Measurements from ENCODE around the gene SFTA2. TPM values are rescaled to one million over a fixed set of nuclear protein-coding genes. Genes with fewer than 3 reads are reported as not detected.
"Not testable (repeated sequence)": the region's sequence is repeated elsewhere in the genome, so short reads cannot be mapped to it uniquely, and the experiment has no call there.

SFTA2 gene
- total and polyA plus RNA-seq, 4 donors = 0.53 TPM; not detected in 3

GRCh38 chr6:30917041-30917440 is 14.9 kb downstream of the SFTA2 start:
- Histone ChIP-seq H3K27me3 (ENCODE audit: control insufficient read depth, insufficient read depth, low read length) (no peaks in the 10 kb centered on the region), H3K27ac (ENCODE audit: low read depth, low read length) (no peak overlapping the region), H3K36me3 (ENCODE audit: control insufficient read depth, insufficient read depth, low read length) (peaks cover 68% of the 10 kb centered on the region), H3K4me1 (ENCODE audit: control insufficient read depth, insufficient read depth, low read length) (peaks cover 43% of the 10 kb centered on the region), H3K9me3 (ENCODE audit: control insufficient read depth, insufficient read depth, low read length) (no peaks in the 10 kb centered on the region), H3K4me3 (ENCODE audit: low read depth, low read length) (no peak overlapping the region)
- no peak for DNase-seq (ENCODE audit: low read depth in 4 of 6, low spot score in 6 of 6)
- WGBS (ENCODE audit: insufficient coverage) = 81% methylated on average over 7 of the region's 7 CpGs

GRCh38 chr6:30915591-30915946 is 16.4 kb downstream of the SFTA2 start:
- Histone ChIP-seq H3K4me3 (ENCODE audit: low read depth, low read length) (no peak overlapping the region), H3K36me3 (ENCODE audit: control insufficient read depth, insufficient read depth, low read length) (peaks cover 67% of the 10 kb centered on the region), H3K9me3 (ENCODE audit: control insufficient read depth, insufficient read depth, low read length) (no peaks in the 10 kb centered on the region), H3K4me1 (ENCODE audit: control insufficient read depth, insufficient read depth, low read length) (peaks cover 43% of the 10 kb centered on the region), H3K27ac (ENCODE audit: low read depth, low read length) (peak overlapping the region; percentile 86), H3K27me3 (ENCODE audit: control insufficient read depth, insufficient read depth, low read length) (no peaks in the 10 kb centered on the region)
- 12% methylated on average over 4 of the region's 5 CpGs for WGBS (ENCODE audit: insufficient coverage)
- peak; percentile 59 to 90 (median 72) for DNase-seq (ENCODE audit: low read depth in 4 of 6, low spot score in 6 of 6)

- Histone ChIP-seq H3K4me1 (ENCODE audit: control insufficient read depth, insufficient read depth, low read length) (peaks cover 43% of the 10 kb centered on the region), H3K9me3 (ENCODE audit: control insufficient read depth, insufficient read depth, low read length) (no peaks in the 10 kb centered on the region), H3K4me3 (ENCODE audit: low read depth, low read length) (peak overlapping the region; percentile 52), H3K36me3 (ENCODE audit: control insufficient read depth, insufficient read depth, low read length) (peaks cover 67% of the 10 kb centered on the region), H3K27me3 (ENCODE audit: control insufficient read depth, insufficient read depth, low read length) (no peaks in the 10 kb centered on the region), H3K27ac (ENCODE audit: low read depth, low read length) (peak overlapping the region; percentile 86)
- 29% methylated on average over 8 of the region's 17 CpGs for WGBS (ENCODE audit: insufficient coverage)
- DNase-seq (ENCODE audit: low read depth in 4 of 6, low spot score in 6 of 6) = no peak
Measured at GRCh38 chr6:30914854-30915590, 16.9 kb downstream of the SFTA2 start.

GRCh38 chr6:30914076-30914853 is 17.7 kb downstream of the SFTA2 start, which contains the start of gene VARS2:
Gene VARS2 (plus strand): TSS chr6:30914238. CDS start chr6:30914837, 599 bp downstream.
- peak; percentile 72 to 97 (median 86) for DNase-seq (ENCODE audit: low read depth in 4 of 6, low spot score in 6 of 6)
- H3K36me3 ChIP-seq (ENCODE audit: control insufficient read depth, insufficient read depth, low read length) = peaks cover 64% of the 10 kb centered on the region
- H3K27me3 ChIP-seq (ENCODE audit: control insufficient read depth, insufficient read depth, low read length) = no peaks in the 10 kb centered on the region
- H3K4me1 ChIP-seq (ENCODE audit: control insufficient read depth, insufficient read depth, low read length) = peaks cover 41% of the 10 kb centered on the region
- 2% methylated on average over 51 of the region's 52 CpGs for WGBS (ENCODE audit: insufficient coverage)
- H3K27ac ChIP-seq (ENCODE audit: low read depth, low read length) = peak within 1 kb of the TSS; percentile 86
- H3K4me3 ChIP-seq (ENCODE audit: low read depth, low read length) = peak within 1 kb of the TSS; percentile 52
- no peaks in the 10 kb centered on the region for H3K9me3 ChIP-seq (ENCODE audit: control insufficient read depth, insufficient read depth, low read length)

- Histone ChIP-seq H3K9me3 (ENCODE audit: control insufficient read depth, insufficient read depth, low read length) (no peaks in the 10 kb centered on the region), H3K36me3 (ENCODE audit: control insufficient read depth, insufficient read depth, low read length) (peaks cover 58% of the 10 kb centered on the region), H3K27ac (ENCODE audit: low read depth, low read length) (peak overlapping the region; percentile 65), H3K4me3 (ENCODE audit: low read depth, low read length) (peak overlapping the region; percentile 52), H3K27me3 (ENCODE audit: control insufficient read depth, insufficient read depth, low read length) (no peaks in the 10 kb centered on the region), H3K4me1 (ENCODE audit: control insufficient read depth, insufficient read depth, low read length) (peaks cover 46% of the 10 kb centered on the region)
- DNase-seq (ENCODE audit: low read depth in 4 of 6, low spot score in 6 of 6) = no peak
- 4% methylated on average over 31 of the region's 31 CpGs for WGBS (ENCODE audit: insufficient coverage)
Measured at GRCh38 chr6:30913721-30914075, 18.3 kb downstream of the SFTA2 start.

- DNase-seq (ENCODE audit: low read depth in 4 of 6, low spot score in 6 of 6) = no peak
- 92% methylated on average over 7 of the region's 8 CpGs for WGBS (ENCODE audit: insufficient coverage)
- Histone ChIP-seq H3K27me3 (ENCODE audit: control insufficient read depth, insufficient read depth, low read length) (no peaks in the 10 kb centered on the region), H3K9me3 (ENCODE audit: control insufficient read depth, insufficient read depth, low read length) (no peaks in the 10 kb centered on the region), H3K36me3 (ENCODE audit: control insufficient read depth, insufficient read depth, low read length) (peaks cover 53% of the 10 kb centered on the region), H3K4me3 (ENCODE audit: low read depth, low read length) (no peak overlapping the region), H3K4me1 (ENCODE audit: control insufficient read depth, insufficient read depth, low read length) (peaks cover 46% of the 10 kb centered on the region), H3K27ac (ENCODE audit: low read depth, low read length) (no peak overlapping the region)
Measured at GRCh38 chr6:30912746-30913520, 19.0 kb downstream of the SFTA2 start.

GRCh38 chr6:30910473-30910872 is 21.5 kb downstream of the SFTA2 start:
- 98% methylated on average over 9 of the region's 12 CpGs for WGBS (ENCODE audit: insufficient coverage)
- H3K9me3 ChIP-seq (ENCODE audit: control insufficient read depth, insufficient read depth, low read length); H3K27me3 ChIP-seq (ENCODE audit: control insufficient read depth, insufficient read depth, low read length); H3K27ac ChIP-seq (ENCODE audit: low read depth, low read length); DNase-seq (ENCODE audit: low read depth in 4 of 6, low spot score in 6 of 6); H3K4me3 ChIP-seq (ENCODE audit: low read depth, low read length): not testable (repeated sequence)
- peaks cover 30% of the 10 kb centered on the region for H3K4me1 ChIP-seq (ENCODE audit: control insufficient read depth, insufficient read depth, low read length)
- H3K36me3 ChIP-seq (ENCODE audit: control insufficient read depth, insufficient read depth, low read length) = peaks cover 36% of the 10 kb centered on the region

GRCh38 chr6:30908700-30909099 is 23.3 kb downstream of the SFTA2 start:
- DNase-seq (ENCODE audit: low read depth in 4 of 6, low spot score in 6 of 6) = no peak
- Histone ChIP-seq H3K27me3 (ENCODE audit: control insufficient read depth, insufficient read depth, low read length) (no peaks in the 10 kb centered on the region), H3K9me3 (ENCODE audit: control insufficient read depth, insufficient read depth, low read length) (no peaks in the 10 kb centered on the region), H3K4me3 (ENCODE audit: low read depth, low read length) (peak overlapping the region; percentile 82), H3K27ac (ENCODE audit: low read depth, low read length) (no peak overlapping the region), H3K4me1 (ENCODE audit: control insufficient read depth, insufficient read depth, low read length) (peaks cover 15% of the 10 kb centered on the region), H3K36me3 (ENCODE audit: control insufficient read depth, insufficient read depth, low read length) (peaks cover 36% of the 10 kb centered on the region)
- WGBS (ENCODE audit: insufficient coverage) = 5% methylated on average over 2 of the region's 2 CpGs

GRCh38 chr6:30907758-30908591 is 24.0 kb downstream of the SFTA2 start, which contains the start of gene GTF2H4:
Gene GTF2H4 (plus strand): TSS chr6:30908207.
- under 1% methylated on average over 48 of the region's 49 CpGs for WGBS (ENCODE audit: insufficient coverage)
- Histone ChIP-seq H3K27ac (ENCODE audit: low read depth, low read length) (peak within 1 kb of the TSS; percentile 31), H3K4me3 (ENCODE audit: low read depth, low read length) (peak within 1 kb of the TSS; percentile 82), H3K9me3 (ENCODE audit: control insufficient read depth, insufficient read depth, low read length) (no peaks in the 10 kb centered on the region), H3K27me3 (ENCODE audit: control insufficient read depth, insufficient read depth, low read length) (no peaks in the 10 kb centered on the region), H3K36me3 (ENCODE audit: control insufficient read depth, insufficient read depth, low read length) (peaks cover 30% of the 10 kb centered on the region), H3K4me1 (ENCODE audit: control insufficient read depth, insufficient read depth, low read length) (peaks cover 12% of the 10 kb centered on the region)
- peak; percentile 91 to 100 (median 98) for DNase-seq (ENCODE audit: low read depth in 4 of 6, low spot score in 6 of 6)

Measured in spinal cord (tissue), 10 donors.